H1 (cell line): ENCODE results near the gene BBS1. TPM values are rescaled to one million over a fixed set of nuclear protein-coding genes. Genes with fewer than 3 reads are reported as not detected.

Experiments used
- CTCF ChIA-PET: fragments of 300-600 bp; sonication (Branson Sonifier 250); formaldehyde crosslinking; loops from one replicate; lab custom pipeline; 2021; ENCODE audit not compliant: partially characterized antibody; lab: Charles Lee
- POLR2A ChIA-PET: fragments of 300-600 bp; sonication (Branson Sonifier 250); formaldehyde crosslinking; loops from one replicate; lab custom pipeline; 2021; ENCODE audit warnings: inconsistent platforms; ENCODE audit not compliant: partially characterized antibody; lab: Charles Lee
- DNase-seq, 2 experiments: peaks; one replicate each; pipeline versions ENCODE4 v3.0.0 to v3.0.0-alpha.2; 2010 to 2022; ENCODE audit warnings: low spot score in 2 of 2, low read depth in 1 of 2, mixed read lengths in 1 of 2
- FAIRE-seq: peaks from 2 replicates; lab custom pipeline; 2011; peaks lifted over from hg19 to GRCh38; lab: Jason Lieb, UNC
- H2AFZ ChIP-seq: 2 replicates; pipeline ENCODE4 v1.8.1; 2012; ENCODE audit warnings: low read length, inconsistent platforms
- H2AK5ac ChIP-seq: 2 replicates; pipeline ENCODE4 v1.6.1; 2013; ENCODE audit warnings: low read depth, low read length
- H2BK120ac ChIP-seq: replicated peaks from 2 replicates; pipeline ENCODE3; 2013; ENCODE audit warnings: low read depth, low read length, inconsistent platforms
- H2BK12ac ChIP-seq: 2 replicates; pipeline ENCODE4 v1.6.1; 2013; ENCODE audit warnings: low read depth, low read length
- H2BK15ac ChIP-seq: 2 replicates; pipeline ENCODE4 v1.6.1; 2013; ENCODE audit warnings: low read length
- H2BK20ac ChIP-seq: 2 replicates; pipeline ENCODE4 v1.6.1; 2013; ENCODE audit warnings: low read length
- H2BK5ac ChIP-seq: 2 replicates; pipeline ENCODE4 v1.6.1; 2013; ENCODE audit warnings: low read depth, low read length
- H3K14ac ChIP-seq: 2 replicates; pipeline ENCODE4 v1.6.1; 2013; ENCODE audit warnings: inconsistent platforms; ENCODE audit not compliant: insufficient read length
- H3K18ac ChIP-seq: 2 replicates; pipeline ENCODE4 v1.6.1; 2013; ENCODE audit warnings: low read length; ENCODE audit errors: extremely low read depth
- H3K23ac ChIP-seq: 2 replicates; pipeline ENCODE4 v1.6.1; 2013; ENCODE audit warnings: inconsistent platforms; ENCODE audit not compliant: insufficient read length
- H3K23me2 ChIP-seq: 2 replicates; pipeline ENCODE4 v1.6.1; 2013; ENCODE audit warnings: low read depth, low read length
- H3K27ac ChIP-seq: 2 replicates; pipeline ENCODE4 v1.6.1; 2011; ENCODE audit warnings: low read depth, low read length, inconsistent platforms
- H3K27me3 ChIP-seq, 4 experiments: replicated peaks in 1 of 4; 1 replicate in 1 of 4; 2 replicates in 3 of 4; pipeline versions ENCODE4 v1.6.1 to v1.8.1; 2011 to 2013; ENCODE audit warnings: low read length in 3 of 4, mild to moderate bottlenecking in 3 of 4, inconsistent platforms in 2 of 4, mixed read lengths in 2 of 4, moderate library complexity in 1 of 4; ENCODE audit not compliant: control insufficient read depth in 3 of 4, insufficient read depth in 3 of 4; ENCODE audit errors: extremely low read depth in 1 of 4
- H3K36me3 ChIP-seq, 4 experiments: 2 replicates each; pipeline versions ENCODE4 v1.6.1 to v1.8.1; 2011 to 2013; ENCODE audit warnings: mild to moderate bottlenecking in 4 of 4, low read length in 3 of 4, moderate library complexity in 2 of 4, control low read depth in 1 of 4, inconsistent platforms in 1 of 4; ENCODE audit not compliant: insufficient read depth in 4 of 4, control insufficient read depth in 2 of 4
- H3K4ac ChIP-seq: replicated peaks from 2 replicates; pipeline ENCODE3; 2013; ENCODE audit warnings: low read length, low read depth, mixed read lengths, inconsistent platforms; ENCODE audit not compliant: insufficient read length
- H3K4me1 ChIP-seq, 4 experiments: replicated peaks in 1 of 4; 1 replicate in 1 of 4; 2 replicates in 3 of 4; pipeline versions ENCODE4 v1.6.1 to v1.8.1; 2011 to 2013; ENCODE audit warnings: low read length in 3 of 4, inconsistent platforms in 2 of 4, mixed read lengths in 1 of 4; ENCODE audit not compliant: insufficient read depth in 4 of 4, control insufficient read depth in 3 of 4
- H3K4me2 ChIP-seq, 2 experiments: 2 replicates each; pipeline versions ENCODE4 v1.6.1 to v1.8.1; 2011 to 2013; ENCODE audit warnings: low read depth in 2 of 2, low read length in 2 of 2, control low read depth in 1 of 2, inconsistent platforms in 1 of 2, mild to moderate bottlenecking in 1 of 2; ENCODE audit not compliant: insufficient read depth in 1 of 2
- H3K4me3 ChIP-seq, 4 experiments: fragments of 200-600, 300-600 bp in 1 of 4; sonication (generic), shearing (Covaris generic), sonication (Bioruptor Twin) in 1 of 4; 2 replicates each; pipeline versions ENCODE4 v1.5.1 to v1.8.1; 2011 to 2016; ENCODE audit warnings: low read length in 4 of 4, low read depth in 3 of 4, control low read depth in 2 of 4, inconsistent platforms in 2 of 4, mild to moderate bottlenecking in 2 of 4, mixed read lengths in 1 of 4, moderate library complexity in 1 of 4; ENCODE audit not compliant: insufficient read depth in 2 of 4; ENCODE audit errors: extremely low read depth in 1 of 4
- H3K56ac ChIP-seq: replicated peaks from 2 replicates; pipeline ENCODE3; 2013; ENCODE audit warnings: low read depth, mild to moderate bottlenecking, mixed read lengths, low read length, inconsistent platforms; ENCODE audit not compliant: insufficient read length
- H3K79me1 ChIP-seq: 2 replicates; pipeline ENCODE4 v1.6.1; 2013; ENCODE audit warnings: low read depth, low read length, control low read depth
- H3K79me2 ChIP-seq, 2 experiments: 2 replicates each; pipeline versions ENCODE4 v1.6.1 to v1.8.1; 2012 to 2013; ENCODE audit warnings: low read length in 2 of 2, mild to moderate bottlenecking in 2 of 2, inconsistent platforms in 1 of 2; ENCODE audit not compliant: insufficient read depth in 2 of 2, control insufficient read depth in 1 of 2
- H3K9ac ChIP-seq, 4 experiments: replicated peaks in 1 of 4; 1 replicate in 1 of 4; 2 replicates in 3 of 4; pipeline versions ENCODE4 v1.6.1 to v1.8.1; 2011 to 2013; ENCODE audit warnings: low read depth in 3 of 4, low read length in 3 of 4, control low read depth in 2 of 4, mild to moderate bottlenecking in 2 of 4, moderate library complexity in 2 of 4, inconsistent platforms in 1 of 4; ENCODE audit errors: extremely low read depth in 1 of 4
- H3K9me3 ChIP-seq, 2 experiments: 2 replicates each; pipeline versions ENCODE4 v1.6.1 to v1.8.1; 2012 to 2013; ENCODE audit warnings: mild to moderate bottlenecking in 2 of 2, moderate library complexity in 2 of 2, control low read depth in 1 of 2, inconsistent platforms in 1 of 2, low read depth in 1 of 2, low read length in 1 of 2, mixed read lengths in 1 of 2; ENCODE audit not compliant: insufficient read depth in 2 of 2
- H4K20me1 ChIP-seq, 2 experiments: replicated peaks in 1 of 2; 2 replicates each; pipeline versions ENCODE3 to v1.8.1; 2011 to 2013; ENCODE audit warnings: inconsistent platforms in 2 of 2, low read length in 2 of 2, mild to moderate bottlenecking in 1 of 2; ENCODE audit not compliant: insufficient read depth in 2 of 2, control insufficient read depth in 1 of 2
- H4K5ac ChIP-seq: 2 replicates; pipeline ENCODE4 v1.6.1; 2013; ENCODE audit warnings: low read length, low read depth, mixed read lengths, inconsistent platforms; ENCODE audit not compliant: insufficient read length
- H4K8ac ChIP-seq: 2 replicates; pipeline ENCODE4 v1.8.0; 2013; ENCODE audit warnings: mild to moderate bottlenecking, moderate library complexity, low read length, inconsistent platforms; ENCODE audit not compliant: insufficient read depth; ENCODE audit errors: extremely low read depth
- H4K91ac ChIP-seq: replicated peaks from 2 replicates; pipeline ENCODE3; 2013; ENCODE audit warnings: low read length, mixed read lengths, inconsistent platforms; ENCODE audit not compliant: insufficient read length
- BRCA1 ChIP-seq: IDR thresholded peaks from 2 replicates; pipeline ENCODE4 v1.6.1; 2012; ENCODE audit warnings: low read depth, low read length, improper control_type of control experiment
- E2F6 ChIP-seq: IDR thresholded peaks from 2 replicates; pipeline ENCODE4 v1.6.1; 2012; ENCODE audit warnings: inconsistent platforms
- EZH2 ChIP-seq: fragments of 200-600 bp; sonication (generic); IDR thresholded peaks from 2 replicates; pipeline ENCODE4 v1.7.1; 2012; ENCODE audit warnings: low read depth, mild to moderate bottlenecking, moderate library complexity, low read length, inconsistent platforms; ENCODE audit not compliant: severe bottlenecking
- FOSL1 ChIP-seq: IDR thresholded peaks from 2 replicates; pipeline ENCODE4 v1.6.1; 2011; ENCODE audit warnings: mild to moderate bottlenecking, low read depth, low read length, moderate library complexity; ENCODE audit not compliant: insufficient read depth
- GTF2F1 ChIP-seq: IDR thresholded peaks from 2 replicates; pipeline ENCODE4 v1.6.1; 2012; ENCODE audit warnings: low read depth, low read length, improper control_type of control experiment, borderline replicate concordance
- HDAC6 ChIP-seq: IDR thresholded peaks from one replicate; pipeline ENCODE4 v1.7.1; 2012; ENCODE audit warnings: low read depth, mild to moderate bottlenecking, inconsistent platforms, low read length, moderate library complexity
- JUN ChIP-seq: IDR thresholded peaks from 2 replicates; pipeline ENCODE4 v1.6.1; 2011; ENCODE audit warnings: low read depth, mild to moderate bottlenecking, improper control_type of control experiment, low read length
- KDM1A ChIP-seq: fragments of 200-600, 300-600 bp; sonication (generic); IDR thresholded peaks from 2 replicates; pipeline ENCODE4 v1.7.1; 2016; ENCODE audit warnings: mild to moderate bottlenecking, low read length, borderline replicate concordance
- POLR2A ChIP-seq, 2 experiments: IDR thresholded peaks; 1 replicate in 1 of 2; 2 replicates in 1 of 2; pipeline ENCODE4 v1.6.1; 2011; ENCODE audit warnings: low read depth in 2 of 2, low read length in 2 of 2, mild to moderate bottlenecking in 2 of 2; ENCODE audit errors: control extremely low read depth in 1 of 2
- SIRT6 ChIP-seq: IDR thresholded peaks from one replicate; pipeline ENCODE4 v1.7.1; 2012; ENCODE audit warnings: low read length, inconsistent platforms
- SIX5 ChIP-seq: IDR thresholded peaks from 2 replicates; pipeline ENCODE4 v1.6.1; 2011; ENCODE audit warnings: mild to moderate bottlenecking, low read depth, low read length
- TAF1 ChIP-seq: IDR thresholded peaks from 2 replicates; pipeline ENCODE4 v1.6.1; 2011; ENCODE audit warnings: mild to moderate bottlenecking, low read depth, low read length
- USF2 ChIP-seq: IDR thresholded peaks from 2 replicates; pipeline ENCODE4 v1.6.1; 2011; ENCODE audit warnings: low read length, improper control_type of control experiment
- WGBS, 2 experiments: shearing (Covaris generic) in 1 of 2; methylation state at CpG; one replicate each; pipeline versions ENCODE4 v1.1.6 to v1.1.7; 2013 to 2015; ENCODE audit warnings: low lambda C conversion rate in 2 of 2, mixed read lengths in 2 of 2, inconsistent platforms in 1 of 2, low coverage in 1 of 2, missing lambda C conversion rate in 1 of 2; ENCODE audit not compliant: insufficient replicate concordance in 2 of 2, insufficient coverage in 1 of 2, insufficient read length in 1 of 2; ENCODE audit errors: extremely low coverage in 1 of 2, missing lambda C conversion rate in 1 of 2; 5-methylcytosine and 5-hydroxymethylcytosine counted together
- polyA plus RNA-seq, 7 experiments: library from polyadenylated mRNA; depleted of rRNA in 3 of 7; stranded (reverse) in 5 of 7; unstranded in 2 of 7; fragments of >200 nt in 5 of 7; fragments of 200-250 nt in 2 of 7; gene quantifications; 1 replicate in 5 of 7; 2 replicates in 1 of 7; 4 replicates in 1 of 7; pipeline versions ENCODE4 v1.2.1 to v1.2.3, GENCODE V29; 2011 to 2013; ENCODE audit warnings: missing spikeins in 2 of 7, mixed read lengths in 2 of 7
- total RNA-seq: library from RNA; stranded (reverse); fragmentation: NEBNext Ultra II Directional; extraction: Animal tissue kit (Norgen Biotek cat#: 25700); gene quantifications from 2 replicates; pipeline ENCODE4 v1.2.1, GENCODE V29; 2021

BBS1 gene
- total and polyA plus RNA-seq, 2 of the 8 experiments (the other 6 are each of a cell fraction or from before 2014, with no cell fraction given): 19.1 to 19.5 TPM

DNA sequence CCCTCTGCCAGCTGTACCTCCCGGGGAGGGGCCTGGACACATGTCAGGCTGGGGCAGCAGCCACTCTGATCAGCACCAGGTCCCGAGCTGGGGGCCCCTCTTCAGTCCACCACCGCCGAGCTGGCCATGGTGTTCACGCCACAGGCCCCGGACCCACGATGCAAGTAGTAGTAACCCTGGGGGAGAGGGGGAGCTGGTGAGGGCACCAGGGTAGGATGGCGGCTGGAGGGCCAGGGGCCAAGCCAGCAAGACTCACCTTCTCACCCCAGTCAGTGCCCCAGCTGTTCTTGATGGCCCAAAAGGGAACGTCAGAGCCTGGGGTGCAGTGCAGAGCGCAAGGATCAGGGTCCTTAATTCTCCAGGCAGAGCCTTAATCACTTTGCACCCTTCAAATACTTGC lies 53.4 kb downstream of the BBS1 start:
- H3K18ac ChIP-seq: no peak overlapping the region
- no peak overlapping the region for H3K56ac ChIP-seq
- H4K5ac ChIP-seq: no peak overlapping the region
- H3K23me2 ChIP-seq: no peaks in the 10 kb centered on the region
- FAIRE-seq: no peak
- H3K4me3 ChIP-seq: no peak overlapping the region
- WGBS, 2 experiments: 96% methylated on average over 8 of the region's 10 CpGs; no CpG with 5 or more reads in 1 of the 2 experiments
- POLR2A ChIA-PET: interaction anchor here (0.8 to 7.4 kb wide), 8 partner anchors 9 to 113 kb away, joined by 3 to 54 read pairs (median 6); partner anchors contain the start of genes ACTN3, RBM14, RBM4 and ZDHHC24
- no peak overlapping the region for H3K27ac ChIP-seq
- no peak overlapping the region for H2BK120ac ChIP-seq
- H2BK20ac ChIP-seq: no peak overlapping the region
- H2BK5ac ChIP-seq: no peak overlapping the region; the same call in 1 of the 2 replicates
- H2AFZ ChIP-seq: no peak overlapping the region
- H3K4me1 ChIP-seq: peaks cover 0 to 2% (median 0%) of the 10 kb centered on the region in 4 experiments; a peak in 1 of 7 replicates
- no peak for DNase-seq
- H3K14ac ChIP-seq: no peak overlapping the region
- no peak overlapping the region for H2BK15ac ChIP-seq
- no peak overlapping the region for H2AK5ac ChIP-seq
- H3K23ac ChIP-seq: no peak overlapping the region
- H3K9me3 ChIP-seq: no peaks in the 10 kb centered on the region
- no peak overlapping the region for H4K91ac ChIP-seq
- H3K4ac ChIP-seq: no peak overlapping the region
- H4K20me1 ChIP-seq: no peaks in the 10 kb centered on the region
- H3K36me3 ChIP-seq: peaks cover 10 to 39% (median 32%) of the 10 kb centered on the region in 4 experiments
- no peak overlapping the region for H3K4me2 ChIP-seq
- no peaks in the 10 kb centered on the region for H3K79me1 ChIP-seq
- H3K27me3 ChIP-seq: no peaks in the 10 kb centered on the region
- H2BK12ac ChIP-seq: no peak overlapping the region
- H3K9ac ChIP-seq: no peak overlapping the region
- H4K8ac ChIP-seq: no peak overlapping the region
- no peaks in the 10 kb centered on the region for H3K79me2 ChIP-seq
- CTCF ChIA-PET: interaction anchor here (1.1 to 3.5 kb wide), 5 partner anchors 10 to 114 kb away, joined by 3 to 12 read pairs (median 4); partner anchors contain the start of gene RBM4B
- TF ChIP-seq SIRT6 (no peak), FOSL1 (no peak), USF2 (no peak), KDM1A (no peak), EZH2 (no peak), TAF1 (no peak), SIX5 (no peak), GTF2F1 (no peak), HDAC6 (no peak), JUN (no peak), E2F6 (no peak), BRCA1 (no peak), POLR2A (IDR thresholded peaks at IDR 0.05; ENCODE audit: control extremely low read depth in 1 of 2, low read depth in 2 of 2, low read length in 2 of 2) (no peak)
